PFSK-1 (cell line): Measurements from ENCODE around the gene TEX19.

Experiments
- FOXP2 ChIP-seq: optimal IDR thresholded peaks from 2 replicates; pipeline ENCODE3; 2011; ENCODE audit warnings: borderline replicate concordance, control low read depth, inconsistent platforms; ENCODE audit not compliant: insufficient read depth; ENCODE audit errors: extremely low read length, extremely low read depth
- POLR2AphosphoS5 ChIP-seq: IDR thresholded peaks from 2 replicates; pipeline ENCODE4 v1.6.1; 2012; ENCODE audit warnings: low read depth, mild to moderate bottlenecking, control low read depth, low read length, moderate library complexity
- SIN3A ChIP-seq: IDR thresholded peaks from 2 replicates; pipeline ENCODE4 v1.6.1; 2012; ENCODE audit warnings: mild to moderate bottlenecking, low read length, moderate library complexity, borderline replicate concordance; ENCODE audit not compliant: insufficient read depth
- TAF1 ChIP-seq: IDR thresholded peaks from 2 replicates; pipeline ENCODE4 v1.6.1; 2012; ENCODE audit warnings: low read length, control low read depth, borderline replicate concordance; ENCODE audit not compliant: insufficient read depth
- TF ChIP-seq, protein P1 (sequence below), 2 experiments: IDR thresholded peaks; 2 replicates each; pipeline versions ENCODE4 v1.6.1 to v1.8.0; 2011 to 2012; ENCODE audit warnings: low read depth in 2 of 2, low read length in 2 of 2, control low read depth in 1 of 2, inconsistent platforms in 1 of 2, mild to moderate bottlenecking in 1 of 2, moderate library complexity in 1 of 2; ENCODE audit not compliant: insufficient read depth in 1 of 2

Gene TEX19

DNA sequence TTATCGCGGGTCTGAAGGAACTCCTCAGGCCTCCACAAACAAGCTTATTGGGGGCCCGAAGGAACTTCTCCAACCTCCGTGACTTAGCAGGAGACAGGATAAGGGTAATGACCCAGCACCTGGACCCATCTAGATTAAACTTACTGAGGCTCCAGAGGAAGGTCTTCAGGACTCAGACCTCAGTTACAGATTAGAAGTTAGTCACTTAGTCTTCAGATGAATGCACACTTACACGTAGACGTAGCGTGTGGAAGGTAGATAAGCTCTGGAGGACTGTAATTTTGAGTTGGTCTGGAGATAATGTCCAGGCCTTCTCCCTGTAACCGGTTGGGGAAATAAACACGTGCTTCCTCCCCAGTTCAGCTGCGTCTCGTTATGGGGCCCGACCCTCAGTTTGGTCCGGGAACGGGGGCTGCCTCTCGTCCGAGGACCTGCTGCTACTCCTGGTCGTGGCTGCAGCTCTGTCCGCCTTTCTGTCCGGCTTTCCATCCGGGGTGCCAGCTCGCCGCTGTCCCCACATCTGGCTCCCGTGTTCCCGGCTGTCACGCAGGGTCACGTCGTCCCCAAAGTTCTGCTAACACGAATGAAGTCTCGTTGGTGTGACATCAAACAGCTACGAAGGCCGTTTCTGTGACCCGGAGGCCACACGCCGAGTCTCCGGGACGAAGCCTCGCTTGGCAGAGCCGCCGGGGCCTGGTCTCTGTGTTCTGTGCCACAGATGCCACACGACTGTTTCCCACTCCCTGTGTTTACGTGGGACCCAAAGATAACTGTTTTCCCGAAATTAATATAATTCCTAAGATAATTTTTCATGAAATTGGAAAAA lies 13.7 kb upstream of the TEX19 start:
- TF ChIP-seq SIN3A: no peak
- TF ChIP-seq, protein P1, sequence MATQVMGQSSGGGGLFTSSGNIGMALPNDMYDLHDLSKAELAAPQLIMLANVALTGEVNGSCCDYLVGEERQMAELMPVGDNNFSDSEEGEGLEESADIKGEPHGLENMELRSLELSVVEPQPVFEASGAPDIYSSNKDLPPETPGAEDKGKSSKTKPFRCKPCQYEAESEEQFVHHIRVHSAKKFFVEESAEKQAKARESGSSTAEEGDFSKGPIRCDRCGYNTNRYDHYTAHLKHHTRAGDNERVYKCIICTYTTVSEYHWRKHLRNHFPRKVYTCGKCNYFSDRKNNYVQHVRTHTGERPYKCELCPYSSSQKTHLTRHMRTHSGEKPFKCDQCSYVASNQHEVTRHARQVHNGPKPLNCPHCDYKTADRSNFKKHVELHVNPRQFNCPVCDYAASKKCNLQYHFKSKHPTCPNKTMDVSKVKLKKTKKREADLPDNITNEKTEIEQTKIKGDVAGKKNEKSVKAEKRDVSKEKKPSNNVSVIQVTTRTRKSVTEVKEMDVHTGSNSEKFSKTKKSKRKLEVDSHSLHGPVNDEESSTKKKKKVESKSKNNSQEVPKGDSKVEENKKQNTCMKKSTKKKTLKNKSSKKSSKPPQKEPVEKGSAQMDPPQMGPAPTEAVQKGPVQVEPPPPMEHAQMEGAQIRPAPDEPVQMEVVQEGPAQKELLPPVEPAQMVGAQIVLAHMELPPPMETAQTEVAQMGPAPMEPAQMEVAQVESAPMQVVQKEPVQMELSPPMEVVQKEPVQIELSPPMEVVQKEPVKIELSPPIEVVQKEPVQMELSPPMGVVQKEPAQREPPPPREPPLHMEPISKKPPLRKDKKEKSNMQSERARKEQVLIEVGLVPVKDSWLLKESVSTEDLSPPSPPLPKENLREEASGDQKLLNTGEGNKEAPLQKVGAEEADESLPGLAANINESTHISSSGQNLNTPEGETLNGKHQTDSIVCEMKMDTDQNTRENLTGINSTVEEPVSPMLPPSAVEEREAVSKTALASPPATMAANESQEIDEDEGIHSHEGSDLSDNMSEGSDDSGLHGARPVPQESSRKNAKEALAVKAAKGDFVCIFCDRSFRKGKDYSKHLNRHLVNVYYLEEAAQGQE (IDR thresholded peaks at IDR 0.05; ENCODE audit: insufficient read depth in 1 of 2, low read depth in 2 of 2, low read length in 2 of 2): no peak
- TF ChIP-seq TAF1: no peak
- TF ChIP-seq FOXP2: no peak
- no peak for TF ChIP-seq POLR2AphosphoS5

DNA sequence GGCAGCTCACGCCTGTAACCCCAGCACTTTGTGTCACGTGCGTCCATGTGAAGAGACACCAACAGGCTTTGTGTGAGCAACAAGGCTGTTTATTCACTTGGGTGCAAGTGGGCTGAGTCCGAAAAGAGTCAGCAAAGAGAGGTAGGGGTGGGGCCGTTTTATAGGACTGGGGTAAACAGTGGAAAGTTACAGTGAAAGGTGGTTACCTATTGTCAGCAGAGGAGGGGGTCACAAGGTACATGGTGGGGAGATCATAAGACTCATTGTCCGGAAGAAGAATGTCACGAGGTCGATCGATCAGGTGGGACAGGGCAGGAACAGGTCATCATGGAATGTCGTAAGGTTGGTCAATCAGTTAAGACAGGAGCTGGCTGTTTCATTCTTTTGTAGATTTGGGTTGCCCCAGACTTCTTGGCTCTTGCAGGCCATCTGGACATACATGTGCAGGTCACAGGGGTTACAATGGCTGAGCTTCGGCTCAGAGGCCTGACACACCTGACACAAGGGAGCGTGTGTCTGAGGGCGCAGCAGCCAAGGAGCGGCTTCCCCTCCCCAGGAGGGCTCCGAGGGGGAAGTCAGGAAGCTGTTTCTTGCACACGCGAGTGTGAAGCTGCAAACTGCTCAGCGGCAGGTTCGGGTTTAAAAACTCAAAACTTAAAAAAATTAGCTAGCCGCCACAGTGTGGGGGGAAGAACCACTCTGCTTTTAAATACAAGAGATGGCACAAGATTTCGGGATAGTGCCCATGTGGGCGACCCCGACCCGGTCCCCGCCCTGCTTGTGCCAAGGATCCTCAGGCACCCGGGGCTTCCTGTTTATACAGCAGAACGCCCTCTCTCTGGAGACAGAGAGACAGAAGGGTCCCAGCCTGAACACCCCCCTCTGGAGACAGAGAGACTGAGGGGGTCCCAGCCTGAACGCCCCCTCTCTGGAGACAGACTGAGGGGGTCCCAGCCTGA lies 12.4 kb upstream of the TEX19 start:
- no peak for TF ChIP-seq TAF1
- TF ChIP-seq FOXP2: no peak
- no peak for TF ChIP-seq POLR2AphosphoS5
- TF ChIP-seq, protein P1 (IDR thresholded peaks at IDR 0.05; ENCODE audit: insufficient read depth in 1 of 2, low read depth in 2 of 2, low read length in 2 of 2): no peak
- TF ChIP-seq SIN3A: no peak

DNA sequence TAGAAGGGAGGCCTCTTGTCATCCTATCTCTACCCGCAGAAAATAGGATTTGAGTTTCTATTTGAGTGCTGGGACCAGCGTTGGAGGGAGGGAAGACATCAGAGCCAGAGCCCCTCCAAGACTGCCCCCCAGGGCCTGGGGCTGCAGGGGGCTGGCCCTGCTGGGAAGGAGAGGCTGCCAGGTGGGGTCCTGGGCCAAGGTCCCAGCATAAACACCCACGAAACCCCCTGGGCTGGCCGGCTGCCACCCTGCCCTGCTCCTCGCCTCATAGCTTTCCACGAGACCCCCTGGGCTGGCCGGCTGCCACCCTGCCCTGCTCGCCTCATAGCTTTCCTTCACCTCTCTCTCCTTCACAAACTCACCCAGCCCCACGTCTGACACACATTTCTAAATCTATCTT lies 10.6 kb upstream of the TEX19 start:
- no peak for TF ChIP-seq POLR2AphosphoS5
- no peak for TF ChIP-seq TAF1
- no peak for TF ChIP-seq SIN3A
- TF ChIP-seq, protein P1 (IDR thresholded peaks at IDR 0.05; ENCODE audit: insufficient read depth in 1 of 2, low read depth in 2 of 2, low read length in 2 of 2): no peak
- no peak for TF ChIP-seq FOXP2

DNA sequence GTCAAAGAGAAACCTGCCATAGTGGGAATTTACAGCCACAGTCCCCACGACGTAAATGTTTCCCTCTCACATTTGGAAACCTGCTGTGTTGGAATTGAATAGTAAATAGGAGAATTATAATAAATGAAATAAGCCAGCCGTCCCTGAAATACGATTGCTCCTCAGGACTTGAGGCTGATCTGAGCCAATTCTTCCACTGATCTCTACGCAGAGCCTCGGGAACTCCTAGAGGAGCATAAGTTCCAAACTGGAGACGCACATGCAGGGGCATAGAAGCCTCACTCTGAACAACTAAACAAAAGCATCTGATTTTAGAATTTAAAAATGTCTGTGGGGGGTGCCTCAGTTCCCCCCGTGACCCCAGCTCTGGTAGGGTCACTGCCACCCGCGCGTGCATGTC lies 10.2 kb upstream of the TEX19 start:
- TF ChIP-seq FOXP2 (no peak), POLR2AphosphoS5 (no peak), TAF1 (no peak), SIN3A (no peak)
- TF ChIP-seq, protein P1 (IDR thresholded peaks at IDR 0.05; ENCODE audit: insufficient read depth in 1 of 2, low read depth in 2 of 2, low read length in 2 of 2): no peak
